SK-N-DZ (cell line): ENCODE data around the gene TPT1.
"Not testable (repeated sequence)": the region's sequence is repeated elsewhere in the genome, so short reads cannot be mapped to it uniquely, and the experiment has no call there.

Source experiments
- DNase-seq: peaks from one replicate; pipeline ENCODE4 v3.0.0-alpha.2; 2015; ENCODE audit warnings: low spot score

Gene TPT1

GRCh38 chr13:45368005-45368404 lies 27.0 kb upstream of the TPT1 start:
- no peak for DNase-seq

- no peak for DNase-seq
Measured at GRCh38 chr13:45367358-45367757, 26.4 kb upstream of the TPT1 start.

DNA sequence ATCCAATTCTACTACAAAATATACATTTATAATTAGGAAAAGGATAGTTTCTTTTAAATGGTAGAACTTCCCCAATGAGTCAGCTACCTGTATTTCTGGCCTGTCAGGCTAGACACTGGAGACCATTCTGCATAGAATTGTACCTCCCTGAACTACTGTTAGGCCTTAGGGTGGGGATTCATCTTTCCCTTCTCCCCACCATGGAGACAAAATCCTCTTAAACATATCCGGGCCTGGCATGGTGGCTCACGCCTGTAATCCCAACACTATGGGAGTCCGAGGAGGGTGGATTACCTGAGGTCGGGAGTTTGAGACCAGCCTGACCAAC lies 24.5 kb upstream of the TPT1 start:
- no peak for DNase-seq

- DNase-seq = no peak
Measured at GRCh38 chr13:45364876-45365557, 24.0 kb upstream of the TPT1 start.

DNA sequence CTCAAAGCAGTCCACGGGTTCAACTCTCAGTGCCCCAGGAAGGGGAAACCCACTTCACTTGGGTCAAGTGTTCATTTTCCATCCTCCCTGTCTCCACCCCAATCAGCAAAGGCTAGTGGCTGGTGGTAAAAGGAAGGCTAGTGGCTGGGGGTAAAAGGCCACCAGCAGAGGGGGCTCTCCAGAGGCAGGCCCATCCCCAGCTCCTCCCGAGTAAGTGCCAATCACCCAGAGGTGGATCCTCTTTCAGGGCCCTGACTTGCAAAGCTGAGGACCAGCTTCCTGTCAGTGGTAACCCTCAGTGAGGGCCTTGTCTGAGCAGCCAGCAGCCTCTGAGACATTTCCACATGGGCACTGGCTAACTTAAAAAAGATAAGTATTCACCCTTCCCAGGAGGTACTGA lies 22.0 kb upstream of the TPT1 start:
- DNase-seq = no peak

- DNase-seq = no peak
Measured at GRCh38 chr13:45361596-45362206, 20.7 kb upstream of the TPT1 start.

GRCh38 chr13:45356966-45357672 lies 16.1 kb upstream of the TPT1 start:
- no peak for DNase-seq

GRCh38 chr13:45353895-45354294 lies 12.9 kb upstream of the TPT1 start:
- DNase-seq = no peak

GRCh38 chr13:45352031-45352430 lies 11.0 kb upstream of the TPT1 start:
- no peak for DNase-seq

DNA sequence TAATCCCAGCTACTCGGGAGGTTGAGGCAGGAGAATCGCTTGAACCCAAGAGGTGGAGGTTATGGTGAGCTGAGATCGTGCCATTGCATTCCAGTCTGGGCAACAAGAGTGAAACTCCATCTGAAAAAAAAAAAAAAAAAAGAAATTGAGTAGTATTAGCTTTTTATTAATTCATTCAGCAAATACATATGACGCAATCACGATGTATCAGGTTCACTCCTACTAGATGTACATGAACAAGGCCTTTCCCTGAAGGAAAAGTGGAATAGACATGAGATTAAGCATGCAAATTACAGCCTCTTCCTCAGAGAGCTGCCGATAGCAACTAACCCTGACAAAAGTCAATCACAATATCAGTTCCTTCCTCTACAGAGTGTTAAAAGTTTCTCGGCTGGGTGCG lies 9.2 kb upstream of the TPT1 start:
- DNase-seq = no peak

DNA sequence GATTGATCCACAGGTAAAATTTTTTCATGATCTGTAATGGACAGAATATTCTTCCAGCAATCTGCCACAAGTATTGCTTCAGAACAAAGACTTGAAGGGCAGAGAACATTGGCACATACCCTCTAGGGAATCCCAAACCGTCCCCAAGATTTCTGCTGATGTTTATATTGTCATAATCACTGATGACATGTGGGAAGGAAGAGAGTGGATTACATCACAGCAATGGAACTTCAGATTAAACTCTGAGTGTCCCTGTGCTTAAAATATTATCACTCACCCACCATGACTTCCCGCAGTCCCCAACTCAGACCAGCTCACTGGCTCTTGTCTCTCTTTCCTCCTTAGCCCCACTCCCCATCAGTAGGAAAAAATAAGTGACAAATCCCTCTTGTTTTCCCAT lies 8.5 kb upstream of the TPT1 start:
- no peak for DNase-seq

DNA sequence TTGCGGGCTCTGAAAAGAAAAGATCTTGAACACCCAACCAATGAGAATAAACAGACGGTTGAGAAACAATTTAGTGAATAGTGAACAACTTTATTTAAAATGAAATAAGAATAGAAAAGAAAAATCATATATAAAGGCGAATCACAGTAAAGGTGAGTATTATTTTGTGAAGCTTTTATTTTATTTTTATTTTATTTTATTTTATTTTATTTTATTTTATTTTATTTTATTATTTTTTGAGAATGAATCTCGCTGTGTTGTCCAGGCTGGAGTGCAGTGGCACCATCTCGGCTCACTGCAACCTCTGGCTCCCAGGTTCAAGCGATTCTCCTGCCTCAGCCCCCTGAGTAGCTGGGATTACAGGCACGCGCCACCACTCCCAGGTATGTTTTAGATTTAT lies 3.1 kb upstream of the TPT1 start:
- not testable (repeated sequence) for DNase-seq

GRCh38 chr13:45343102-45343501 lies 2.1 kb upstream of the TPT1 start:
- not testable (repeated sequence) for DNase-seq

DNA sequence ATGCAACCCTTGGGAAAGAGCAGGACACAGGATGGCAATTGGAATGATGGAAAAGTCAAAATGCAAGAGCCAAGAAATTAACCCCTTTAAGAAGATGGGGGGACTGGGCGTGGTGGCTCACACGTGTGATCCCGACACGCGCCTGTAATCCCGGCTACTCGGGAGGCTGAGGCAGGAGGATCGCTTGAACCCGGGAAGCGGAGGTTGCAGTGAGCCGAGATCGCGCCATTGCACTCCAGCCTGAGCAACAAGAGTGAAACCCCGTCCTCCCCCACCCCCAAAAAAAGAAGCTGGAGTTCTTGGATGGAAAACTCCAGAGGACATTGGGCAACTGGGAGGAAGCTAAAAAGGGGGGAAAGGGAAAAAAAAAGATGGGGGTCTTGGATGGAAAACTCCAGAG lies 1.7 kb upstream of the TPT1 start:
- not testable (repeated sequence) for DNase-seq

DNA sequence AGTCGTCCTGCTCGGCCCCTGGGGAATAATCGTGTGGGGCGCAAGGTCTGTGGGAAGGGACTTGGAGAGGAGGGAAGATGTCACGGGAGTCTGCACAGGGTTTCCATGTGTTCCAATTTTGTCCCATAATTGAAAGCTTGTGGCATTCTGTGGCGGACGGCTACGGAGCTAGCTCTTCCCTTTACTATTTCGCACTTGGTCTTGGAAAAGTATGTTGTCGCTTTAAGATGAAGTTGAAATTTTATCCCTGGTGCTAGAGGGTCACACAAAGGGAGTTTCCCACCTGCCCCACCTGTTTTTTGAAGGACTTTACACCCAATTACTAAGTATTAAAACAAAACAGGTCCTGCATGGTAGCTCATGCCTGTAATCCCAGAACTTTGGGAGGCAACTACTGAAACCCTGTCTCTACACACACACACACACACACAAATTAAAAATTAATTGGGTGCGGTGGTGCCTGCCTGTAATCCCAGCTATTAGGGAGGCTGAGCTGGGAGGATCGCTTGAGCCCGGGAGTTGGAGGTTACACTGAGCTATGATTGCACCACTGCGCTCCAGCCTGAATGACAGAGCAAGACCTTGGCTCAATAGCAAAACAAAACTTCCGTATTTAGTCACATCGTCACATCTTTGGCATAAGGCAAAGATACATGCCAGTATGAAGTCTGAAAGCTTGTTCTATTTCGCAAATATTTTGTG lies 967 bp upstream of the TPT1 start:
- no peak for DNase-seq

- peak; percentile 86 for DNase-seq
Measured at GRCh38 chr13:45340422-45341033, 455 bp downstream of the TPT1 start.

- DNase-seq = no peak
Measured at GRCh38 chr13:45339867-45340266, 1.1 kb downstream of the TPT1 start.

GRCh38 chr13:45339399-45339798 lies 1.6 kb downstream of the TPT1 start:
- DNase-seq = no peak

DNA sequence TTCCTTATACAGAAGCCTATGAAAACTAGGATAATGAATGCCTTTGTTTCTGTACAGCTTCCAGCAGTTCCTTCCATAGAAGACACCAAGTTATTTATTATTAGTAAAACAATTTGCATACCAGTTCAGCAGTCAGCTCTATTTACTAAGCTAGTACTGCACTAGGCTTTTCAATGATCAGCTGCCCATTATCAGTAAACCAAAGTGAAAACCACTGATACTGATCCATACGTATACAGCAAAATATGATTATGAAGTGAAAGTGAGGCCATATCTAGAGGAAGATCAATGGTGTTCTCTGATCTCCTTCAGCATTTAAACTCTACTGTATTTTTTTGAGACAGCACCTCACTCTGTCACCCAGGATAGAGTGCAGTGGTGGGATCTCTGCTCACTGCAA lies 3.2 kb downstream of the TPT1 start:
- DNase-seq = no peak

DNA sequence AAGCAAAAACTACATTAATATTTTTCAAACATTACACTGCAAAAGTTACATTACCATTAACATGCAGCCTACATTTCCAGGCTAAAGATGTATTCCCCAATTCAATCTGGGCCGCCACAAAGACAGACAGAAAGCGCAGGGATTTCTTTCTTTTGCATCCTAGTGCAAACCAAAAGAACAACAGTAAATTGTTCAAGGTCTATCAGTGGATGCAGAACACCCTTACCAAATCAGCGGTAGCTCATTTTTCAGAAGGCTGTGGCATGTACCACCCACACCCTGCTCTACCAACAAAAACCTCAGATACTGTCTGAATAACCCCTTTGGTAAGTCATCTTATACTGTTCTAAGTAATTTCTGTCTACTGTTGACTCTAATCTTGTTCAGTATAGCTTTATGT lies 3.6 kb downstream of the TPT1 start:
- no peak for DNase-seq

GRCh38 chr13:45336025-45336800 lies 4.8 kb downstream of the TPT1 start:
- DNase-seq = no peak
